GM21447 (cell line): ENCODE data around the gene FBXO47.
"Not testable (repeated sequence)": the region's sequence is repeated elsewhere in the genome, so short reads cannot be mapped to it uniquely, and the experiment has no call there.

Source experiments
- ATAC-seq: cut with Tn5 transposase; IDR thresholded peaks from one replicate; pipeline ENCODE4 v1.9.1; 2021; ENCODE audit not compliant: unreplicated experiment

FBXO47 gene

GRCh38 chr17:38922538-38923297, 44.5 kb downstream of the FBXO47 start:
- ATAC-seq: no peak

GRCh38 chr17:38921756-38922411, 45.3 kb downstream of the FBXO47 start:
- ATAC-seq: no peak

DNA sequence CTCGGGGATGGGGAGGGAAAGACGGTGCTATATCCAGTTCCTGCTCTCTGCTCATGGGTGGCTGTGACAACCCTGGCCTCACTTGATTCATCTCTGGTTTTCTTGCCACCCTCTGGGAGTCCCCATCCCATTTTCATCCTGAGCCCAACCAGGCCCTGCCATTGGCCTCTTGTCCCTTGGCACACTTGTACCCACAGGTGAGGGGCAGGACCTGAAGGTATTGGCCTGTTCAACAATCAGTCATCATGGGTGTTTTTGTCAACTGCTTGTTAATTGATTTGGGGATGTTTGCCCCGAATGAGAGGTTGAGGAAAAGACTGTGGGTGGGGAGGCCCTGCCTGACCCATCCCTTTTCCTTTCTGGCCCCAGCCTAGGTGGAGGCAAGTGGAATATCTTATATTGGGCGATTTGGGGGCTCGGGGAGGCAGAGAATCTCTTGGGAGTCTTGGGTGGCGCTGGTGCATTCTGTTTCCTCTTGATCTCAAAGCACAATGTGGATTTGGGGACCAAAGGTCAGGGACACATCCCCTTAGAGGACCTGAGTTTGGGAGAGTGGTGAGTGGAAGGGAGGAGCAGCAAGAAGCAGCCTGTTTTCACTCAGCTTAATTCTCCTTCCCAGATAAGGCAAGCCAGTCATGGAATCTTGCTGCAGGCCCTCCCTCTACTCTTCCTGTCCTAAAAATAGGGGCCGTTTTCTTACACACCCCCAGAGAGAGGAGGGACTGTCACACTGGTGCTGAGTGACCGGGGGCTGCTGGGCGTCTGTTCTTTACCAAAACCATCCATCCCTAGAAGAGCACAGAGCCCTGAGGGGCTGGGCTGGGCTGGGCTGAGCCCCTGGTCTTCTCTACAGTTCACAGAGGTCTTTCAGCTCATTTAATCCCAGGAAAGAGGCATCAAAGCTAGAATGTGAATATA, 46.6 kb downstream of the FBXO47 start:
- no peak for ATAC-seq

- ATAC-seq: no peak
These were observed 47.7 kb downstream of the FBXO47 start for GRCh38 chr17:38919316-38920078.

GRCh38 chr17:38918916-38919315, 48.3 kb downstream of the FBXO47 start:
- no peak for ATAC-seq

DNA sequence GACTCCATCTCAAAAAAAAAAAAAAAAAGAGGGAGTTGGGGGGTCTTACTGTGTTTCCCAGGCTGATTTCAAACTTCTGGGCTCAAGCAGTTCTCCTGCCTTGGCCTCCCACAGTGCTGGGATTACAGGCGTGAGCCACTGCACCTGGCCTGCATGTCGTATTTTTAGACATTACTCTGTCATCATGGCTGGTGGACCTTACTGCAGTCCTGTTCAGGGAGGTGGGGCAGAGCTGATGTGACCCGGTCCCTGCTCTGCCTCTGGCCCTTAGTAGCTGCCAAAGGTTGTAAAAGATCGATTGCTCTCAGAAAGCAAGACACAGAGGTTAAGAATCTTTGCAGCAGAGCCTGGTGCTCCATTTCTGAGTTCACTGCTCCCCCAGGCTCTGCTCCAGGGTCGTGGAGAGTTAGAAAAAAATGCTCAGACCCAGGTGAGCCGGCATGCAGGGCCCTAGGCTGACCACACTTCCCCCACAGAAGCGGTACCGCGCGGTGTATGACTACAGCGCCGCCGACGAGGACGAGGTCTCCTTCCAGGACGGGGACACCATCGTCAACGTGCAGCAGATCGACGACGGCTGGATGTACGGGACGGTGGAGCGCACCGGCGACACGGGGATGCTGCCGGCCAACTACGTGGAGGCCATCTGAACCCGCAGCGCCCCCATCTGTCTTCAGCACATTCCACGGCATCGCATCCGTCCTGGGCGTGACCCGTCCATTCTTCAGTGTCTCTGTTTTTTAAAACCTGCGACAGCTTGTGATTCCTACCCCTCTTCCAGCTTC, 48.9 kb downstream of the FBXO47 start:
- no peak for ATAC-seq

DNA sequence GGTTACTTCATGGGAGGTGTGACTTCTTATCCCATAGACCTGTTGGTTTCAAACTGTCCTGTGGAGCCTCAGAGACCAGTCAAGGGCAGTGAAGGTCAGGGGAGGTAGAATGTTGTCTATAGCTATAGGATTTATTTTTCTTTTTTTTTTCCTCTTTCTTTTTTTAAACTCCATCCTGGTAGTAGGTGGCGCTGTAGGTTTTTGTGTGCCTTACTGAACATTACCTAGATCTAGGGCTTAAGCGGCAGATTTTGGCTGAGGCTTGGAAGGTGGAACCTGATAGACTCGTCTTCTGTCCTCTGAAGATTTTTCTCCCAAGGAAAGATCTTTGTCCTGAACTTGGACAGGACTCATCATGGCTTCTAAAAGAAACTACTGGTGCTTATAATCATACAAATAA, 49.9 kb downstream of the FBXO47 start:
- no peak for ATAC-seq

GRCh38 chr17:38916771-38917170, 50.4 kb downstream of the FBXO47 start:
- ATAC-seq: no peak

- no peak for ATAC-seq
These were observed 51.6 kb downstream of the FBXO47 start for GRCh38 chr17:38915639-38915995.

DNA sequence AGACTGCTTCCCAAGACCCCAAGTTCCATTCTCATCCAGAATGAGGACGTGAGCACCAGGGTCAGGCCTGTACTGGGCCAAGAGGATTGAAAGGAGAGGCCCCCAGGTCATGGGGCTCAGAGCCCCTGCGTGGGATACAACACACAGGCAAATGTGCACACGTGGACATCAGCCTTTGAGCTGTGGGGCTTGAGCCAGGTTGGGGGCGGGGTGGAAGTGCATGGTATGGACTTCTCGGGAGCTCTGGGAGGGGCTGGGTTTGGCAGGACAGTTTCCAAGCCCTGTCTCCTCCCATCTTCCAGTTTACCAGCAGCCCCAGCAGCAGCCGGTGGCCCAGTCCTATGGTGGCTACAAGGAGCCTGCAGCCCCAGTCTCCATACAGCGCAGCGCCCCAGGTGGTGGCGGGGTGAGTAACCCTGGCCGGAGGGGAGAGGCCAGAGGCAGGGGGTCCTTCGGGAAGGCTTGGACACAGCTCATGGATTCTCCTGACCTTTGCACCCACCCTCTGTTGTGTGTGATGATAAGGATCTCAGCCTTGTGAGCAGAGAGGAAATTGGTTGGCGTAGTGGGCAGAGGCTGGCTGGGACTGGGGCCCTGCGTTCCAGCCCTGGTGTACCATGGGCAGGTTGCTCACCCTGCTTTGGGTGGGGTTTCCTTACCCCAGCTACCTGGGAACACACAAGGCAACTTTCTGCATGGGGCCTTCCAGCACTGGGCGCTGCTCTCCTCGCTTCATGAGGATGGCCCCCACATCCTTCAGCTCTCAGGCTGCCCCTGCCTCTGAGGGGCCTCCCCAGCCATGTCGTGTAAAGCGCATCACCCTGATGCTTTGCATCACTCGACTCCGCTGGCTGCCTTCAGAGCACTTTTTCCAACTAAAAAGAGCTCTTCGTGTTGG, 52.2 kb downstream of the FBXO47 start:
- ATAC-seq: no peak

DNA sequence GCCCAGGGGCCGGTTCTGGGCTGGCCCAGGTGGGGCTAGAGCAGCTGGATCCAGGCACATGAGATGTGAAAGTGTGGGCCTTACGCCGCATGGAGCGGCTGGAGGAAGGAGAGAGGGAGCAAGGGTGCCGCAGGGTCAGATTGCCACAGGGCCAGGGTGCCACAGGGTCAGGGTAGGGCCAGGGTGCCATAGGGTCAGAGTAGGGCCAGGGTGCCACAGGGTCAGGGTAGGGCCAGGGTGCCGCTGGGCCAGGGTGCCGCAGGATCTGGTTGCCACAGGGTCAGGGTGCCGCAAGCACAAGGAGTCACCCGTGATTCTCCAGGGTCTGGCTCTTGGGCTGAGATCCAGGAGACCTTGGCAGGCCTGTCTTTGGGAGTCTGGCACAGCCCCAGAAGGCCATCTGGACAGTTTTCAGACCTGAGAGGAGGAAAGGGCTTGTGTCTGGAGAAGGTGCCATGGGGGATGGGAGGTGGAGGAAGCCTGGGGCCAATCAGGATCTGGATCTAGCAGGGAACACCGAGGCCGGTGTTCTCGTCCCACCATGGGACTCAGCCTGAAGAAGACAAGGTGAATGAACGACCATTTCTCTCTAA, 54.9 kb downstream of the FBXO47 start:
- ATAC-seq: no peak

GRCh38 chr17:38911731-38912081, 55.5 kb downstream of the FBXO47 start:
- not testable (repeated sequence) for ATAC-seq

- no peak for ATAC-seq
These were observed 56.0 kb downstream of the FBXO47 start for GRCh38 chr17:38911081-38911730.

GRCh38 chr17:38910325-38910724, 56.9 kb downstream of the FBXO47 start:
- ATAC-seq: no peak

DNA sequence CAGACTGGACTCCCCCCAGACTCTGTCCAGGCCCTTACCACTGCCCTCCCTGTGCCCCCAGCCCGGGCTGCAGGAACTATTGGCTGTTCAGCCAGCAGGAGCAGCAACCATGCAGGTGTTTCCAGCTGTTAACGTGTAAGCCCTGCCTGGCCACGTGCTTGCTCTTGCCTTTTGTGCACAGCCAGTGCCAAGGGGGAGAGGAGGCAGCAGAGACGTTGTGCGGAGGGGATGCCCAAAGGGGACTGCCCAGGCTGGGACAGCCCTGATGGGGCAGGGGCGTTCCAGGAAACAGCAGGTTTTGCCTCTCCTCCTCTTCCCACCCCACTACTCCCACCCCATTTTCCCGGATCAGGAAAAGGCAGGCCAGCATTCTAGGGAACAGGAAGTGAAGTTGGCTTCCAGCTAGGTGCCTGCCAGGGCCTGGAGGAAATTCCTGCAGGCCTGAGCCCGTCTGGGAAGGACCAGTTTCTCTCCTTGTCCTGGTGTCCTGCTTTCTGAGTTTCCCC, 58.5 kb downstream of the FBXO47 start:
- ATAC-seq: no peak

- no peak for ATAC-seq
These were observed 59.1 kb downstream of the FBXO47 start for GRCh38 chr17:38907930-38908675.

DNA sequence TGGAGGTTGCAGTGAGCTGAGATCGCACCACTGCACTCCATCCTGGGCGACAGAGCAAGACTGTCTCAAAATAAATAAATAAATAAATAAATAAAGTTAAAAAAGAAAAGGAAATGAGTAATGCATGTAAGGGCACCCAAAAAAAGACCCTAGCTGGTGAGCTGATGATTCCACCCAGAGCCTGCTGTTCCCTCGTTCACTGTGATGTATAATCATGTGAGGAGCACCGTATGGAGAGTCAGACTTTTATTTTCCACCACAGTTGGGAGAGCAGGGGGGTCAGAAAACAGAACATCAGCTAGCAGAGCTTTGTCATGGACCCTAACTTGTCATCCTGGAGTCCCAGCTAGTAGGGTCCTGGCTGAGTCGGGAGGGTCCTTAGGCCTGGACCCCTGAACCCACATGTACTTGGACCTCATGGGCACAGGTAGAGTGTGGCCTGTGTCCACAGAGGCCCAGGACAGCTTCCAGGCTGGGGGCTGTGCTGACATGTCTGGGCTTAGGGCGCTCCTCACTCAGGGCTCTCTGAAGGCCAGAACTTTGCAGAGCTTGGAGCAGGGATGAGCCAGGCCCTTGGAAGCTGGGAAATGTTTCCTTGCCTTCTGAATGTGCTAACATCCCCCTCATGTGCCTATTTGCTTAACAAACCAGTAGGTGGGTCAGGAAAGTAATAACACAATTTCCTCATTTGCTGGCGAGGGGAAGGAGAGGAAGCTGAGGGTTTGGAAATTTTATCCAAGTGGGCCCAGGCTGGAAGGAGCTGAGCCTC, 60.6 kb downstream of the FBXO47 start:
- ATAC-seq: no peak
